HG03135 (cell line): ENCODE measurements around the gene CPNE7.
"Not testable (repeated sequence)": the region's sequence is repeated elsewhere in the genome, so short reads cannot be mapped to it uniquely, and the experiment has no call there.

ENCODE experiments used
- ATAC-seq: cut with Tn5 transposase; IDR thresholded peaks from one replicate; pipeline ENCODE4 v1.9.1; 2021; ENCODE audit warnings: mild to moderate bottlenecking, moderate library complexity; ENCODE audit not compliant: unreplicated experiment

Gene CPNE7

GRCh38 chr16:89582614-89583196 lies 7.1 kb downstream of the CPNE7 start:
- no peak for ATAC-seq

DNA sequence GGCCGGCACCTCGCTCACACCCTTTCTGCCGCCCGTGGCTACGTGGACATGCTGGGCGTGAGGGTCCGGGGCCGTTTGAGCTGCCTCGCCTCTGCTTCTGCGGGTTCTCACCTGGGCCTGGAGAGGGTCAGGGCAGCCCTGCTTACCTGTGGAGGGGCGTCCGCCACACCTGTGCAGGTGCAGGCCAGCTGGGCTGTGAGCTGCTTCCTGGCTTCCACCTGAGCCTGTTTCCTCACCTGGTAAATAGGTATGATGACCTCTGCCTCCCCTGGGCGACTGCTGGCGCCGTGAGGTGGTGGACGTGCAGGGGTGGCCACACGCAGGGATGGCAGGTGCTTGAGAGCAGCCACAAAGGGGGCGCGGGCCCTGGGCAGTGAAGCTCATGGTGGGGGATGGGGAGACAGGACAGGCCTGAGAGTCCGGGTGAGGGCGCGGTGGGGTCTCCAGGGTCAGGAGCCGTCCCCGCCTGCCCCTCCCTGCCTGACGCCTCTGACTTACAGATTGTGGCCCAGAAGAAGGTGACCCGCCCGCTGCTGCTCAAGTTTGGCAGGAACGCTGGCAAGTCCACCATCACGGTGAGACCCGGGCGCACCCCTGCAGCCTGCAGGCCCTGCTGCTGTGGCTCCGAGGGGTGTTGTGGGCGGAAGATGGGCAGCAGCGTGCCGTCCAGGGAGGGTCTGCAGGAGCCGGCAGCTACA lies 7.8 kb downstream of the CPNE7 start:
- no peak for ATAC-seq

- no peak for ATAC-seq
Observed at GRCh38 chr16:89583895-89584644, 8.5 kb downstream of the CPNE7 start.

DNA sequence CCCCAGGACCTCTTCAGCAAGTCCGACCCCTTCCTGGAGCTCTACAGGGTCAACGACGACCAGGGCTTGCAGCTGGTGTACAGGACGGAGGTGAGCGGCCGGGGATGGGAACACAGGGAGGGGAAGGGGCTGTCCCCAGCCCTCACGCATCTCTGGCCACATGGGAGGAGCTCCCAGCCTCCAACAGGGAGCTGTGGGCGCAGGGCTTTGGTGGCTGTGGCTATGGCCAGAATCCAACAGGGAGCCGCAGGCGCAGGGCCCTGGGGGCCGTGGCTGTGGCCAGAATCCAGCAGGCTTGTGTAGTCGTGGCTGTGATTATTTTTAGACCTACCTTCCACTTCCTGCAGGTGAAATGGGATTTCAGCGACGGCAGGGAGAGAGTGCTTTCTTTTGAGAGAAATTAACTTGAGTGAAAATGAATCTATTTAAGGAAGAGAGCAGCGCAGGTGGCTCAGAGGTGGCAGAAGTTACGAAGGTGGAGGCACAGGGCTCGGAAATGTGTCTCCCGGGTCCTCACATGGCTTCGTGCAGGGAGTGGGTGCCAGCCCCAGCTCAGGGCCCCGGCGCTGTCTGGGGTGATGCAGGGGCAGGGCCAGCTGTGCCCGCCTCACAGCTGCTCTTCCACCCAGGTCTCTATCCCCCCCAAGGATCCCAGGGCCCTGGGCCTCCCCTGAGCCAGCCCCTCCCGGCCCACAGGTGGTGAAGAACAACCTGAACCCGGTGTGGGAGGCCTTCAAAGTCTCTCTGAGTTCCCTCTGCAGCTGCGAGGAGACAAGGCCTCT lies 9.4 kb downstream of the CPNE7 start:
- ATAC-seq: no peak

DNA sequence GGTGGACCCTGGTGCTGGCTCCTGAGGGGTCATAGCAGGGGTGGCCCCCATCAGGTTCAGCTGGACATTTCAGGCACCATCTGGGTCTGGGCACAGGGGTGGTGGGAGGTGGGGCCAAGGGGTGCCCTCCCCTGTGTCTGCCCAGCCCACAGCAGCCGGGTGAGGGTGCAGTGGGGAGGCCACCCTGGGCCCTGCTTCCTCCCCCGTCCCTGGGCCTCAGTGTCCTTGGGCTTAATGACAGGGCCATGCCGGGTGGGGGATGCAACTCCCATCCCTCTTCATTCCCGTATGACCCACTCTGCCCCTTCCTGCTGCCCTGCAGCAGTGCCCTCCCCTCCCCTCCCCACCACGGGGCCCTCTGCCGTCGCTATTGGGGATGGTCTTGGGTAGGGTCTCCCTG lies 10.7 kb downstream of the CPNE7 start:
- ATAC-seq: no peak

DNA sequence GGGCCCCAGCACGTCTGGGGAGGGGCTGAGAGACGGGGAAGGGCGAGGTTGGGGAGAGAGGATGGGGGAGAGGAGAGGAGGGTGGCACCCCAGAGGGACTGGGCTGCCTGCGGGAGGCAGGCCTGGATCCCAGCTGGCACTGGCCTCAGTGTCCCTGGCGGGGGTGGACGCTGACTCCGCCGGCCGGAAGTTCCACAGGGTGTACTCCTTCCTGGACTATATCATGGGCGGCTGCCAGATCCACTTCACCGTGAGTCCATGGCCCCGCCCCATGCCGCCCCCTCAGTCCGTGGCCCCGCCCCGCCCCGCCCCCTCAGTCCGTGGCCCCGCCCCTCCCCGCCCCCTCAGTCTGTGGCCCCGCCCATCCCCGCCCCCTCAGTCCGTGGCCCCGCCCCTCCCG lies 11.3 kb downstream of the CPNE7 start:
- ATAC-seq: no peak

DNA sequence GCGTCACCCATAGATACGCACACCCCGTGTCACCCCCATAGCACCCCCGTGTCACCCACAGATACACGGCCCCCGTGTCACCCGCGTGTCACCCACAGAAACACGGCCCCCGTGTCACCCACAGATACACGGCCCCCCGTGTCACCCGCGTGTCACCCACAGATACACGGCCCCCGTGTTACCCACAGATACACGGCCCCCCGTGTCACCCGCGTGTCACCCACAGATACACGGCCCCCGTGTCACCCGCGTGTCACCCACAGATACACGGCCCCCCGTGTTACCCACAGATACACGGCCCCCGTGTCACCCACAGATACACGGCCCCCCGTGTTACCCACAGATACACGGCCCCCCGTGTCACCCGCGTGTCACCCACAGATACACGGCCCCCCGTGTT lies 12.1 kb downstream of the CPNE7 start:
- not testable (repeated sequence) for ATAC-seq

DNA sequence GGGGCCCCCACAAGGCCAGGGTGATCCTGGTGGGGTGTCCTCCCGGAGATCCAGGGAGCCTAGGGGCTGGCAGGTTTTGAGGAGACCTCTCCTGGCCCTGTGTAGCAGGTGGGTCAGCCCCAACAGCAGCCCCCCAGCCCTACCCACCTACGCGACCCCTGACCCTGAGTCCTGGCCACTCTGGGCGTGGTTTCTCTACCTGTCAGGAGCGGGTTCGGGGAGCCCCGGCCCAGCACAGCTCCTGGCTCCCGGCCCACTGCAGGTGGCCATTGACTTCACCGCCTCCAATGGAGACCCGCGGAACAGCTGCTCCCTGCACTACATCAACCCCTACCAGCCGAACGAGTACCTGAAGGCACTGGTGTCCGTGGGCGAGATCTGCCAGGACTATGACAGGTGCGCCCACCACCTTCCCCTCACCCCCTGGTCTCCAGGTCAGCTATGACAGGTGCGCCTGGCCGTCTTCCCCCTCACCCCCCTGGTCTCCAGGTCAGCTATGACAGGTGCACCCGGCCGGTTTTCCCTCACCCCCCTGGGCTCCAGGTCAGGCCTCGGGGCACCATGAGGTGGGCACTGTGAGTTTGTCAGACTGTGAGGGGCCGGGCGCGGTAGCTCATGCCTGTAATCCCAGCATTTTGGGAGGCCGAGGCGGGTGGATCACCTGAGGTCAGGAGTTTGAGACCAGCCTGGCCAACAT lies 13.0 kb downstream of the CPNE7 start:
- no peak for ATAC-seq

DNA sequence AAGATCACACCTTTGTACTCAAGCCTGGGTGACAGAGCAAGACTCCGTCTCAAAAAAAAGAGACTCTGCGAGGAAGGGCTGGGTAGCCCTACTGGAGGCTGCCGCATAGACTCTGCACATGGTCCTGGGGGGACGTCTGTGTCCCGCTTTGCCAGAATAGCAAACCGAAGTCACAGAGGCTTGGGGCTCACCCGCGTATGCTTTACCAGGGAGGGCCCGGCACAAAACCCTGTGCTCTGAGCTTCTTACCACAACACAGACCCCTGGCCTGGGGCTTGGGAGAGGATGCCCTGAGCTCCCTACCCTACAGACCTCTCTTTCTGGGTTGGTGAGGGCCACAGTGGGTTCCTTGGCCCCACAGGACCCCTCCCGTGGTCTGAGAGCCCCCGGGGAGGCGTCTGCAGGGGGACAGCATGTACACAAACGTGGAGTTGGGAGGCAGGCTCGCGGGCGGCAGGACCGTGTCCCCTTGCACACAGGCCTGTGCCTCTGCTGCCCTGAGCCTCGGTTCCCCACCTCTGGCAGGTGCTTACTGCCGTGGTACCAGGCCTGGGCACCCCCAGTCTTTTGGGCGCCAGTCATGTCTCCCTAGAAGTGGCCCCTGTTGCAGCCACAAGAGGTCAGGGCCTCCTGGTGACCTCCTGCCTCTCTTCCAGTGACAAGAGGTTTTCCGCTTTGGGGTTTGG lies 13.8 kb downstream of the CPNE7 start:
- no peak for ATAC-seq

- ATAC-seq: no peak
Observed at GRCh38 chr16:89593841-89594240, 18.3 kb downstream of the CPNE7 start.

GRCh38 chr16:89595330-89596060 lies 19.9 kb downstream of the CPNE7 start:
- no peak for ATAC-seq

- ATAC-seq: no peak
Observed at GRCh38 chr16:89596061-89596689, 20.6 kb downstream of the CPNE7 start.

DNA sequence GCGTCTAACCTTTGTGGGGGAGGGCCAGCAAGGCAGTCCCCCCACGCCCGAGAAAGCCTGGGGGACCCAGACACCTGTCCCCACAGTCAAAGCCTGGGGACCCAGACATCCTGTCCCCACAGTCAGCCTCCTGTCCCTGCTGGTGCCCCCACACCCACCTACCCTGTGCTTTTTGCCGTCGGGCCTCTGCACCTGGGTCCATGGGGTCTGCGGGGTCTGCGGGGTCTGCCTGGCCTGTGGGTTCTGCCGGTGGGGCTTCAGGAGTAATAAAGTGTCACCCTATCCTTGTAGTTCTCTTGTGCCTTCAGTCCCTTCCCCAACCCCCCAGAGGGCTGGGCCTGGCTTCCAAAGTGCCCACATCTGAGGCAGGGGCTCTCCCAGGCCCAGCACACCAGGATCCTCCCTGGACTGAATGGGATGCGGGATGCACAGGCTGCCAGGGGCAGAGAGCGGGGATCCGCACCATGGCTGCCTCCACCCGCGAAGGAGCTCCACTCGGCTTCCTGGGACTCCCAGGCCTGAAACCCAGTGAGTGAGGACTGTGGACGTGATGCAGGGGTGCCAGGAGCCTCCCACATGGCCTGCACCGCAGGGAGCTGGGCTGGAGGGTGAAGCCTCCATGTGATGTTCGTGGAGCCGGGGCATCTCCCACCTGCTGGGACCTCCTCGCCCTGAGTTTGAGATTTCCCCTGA lies 21.5 kb downstream of the CPNE7 start:
- ATAC-seq: no peak

DNA sequence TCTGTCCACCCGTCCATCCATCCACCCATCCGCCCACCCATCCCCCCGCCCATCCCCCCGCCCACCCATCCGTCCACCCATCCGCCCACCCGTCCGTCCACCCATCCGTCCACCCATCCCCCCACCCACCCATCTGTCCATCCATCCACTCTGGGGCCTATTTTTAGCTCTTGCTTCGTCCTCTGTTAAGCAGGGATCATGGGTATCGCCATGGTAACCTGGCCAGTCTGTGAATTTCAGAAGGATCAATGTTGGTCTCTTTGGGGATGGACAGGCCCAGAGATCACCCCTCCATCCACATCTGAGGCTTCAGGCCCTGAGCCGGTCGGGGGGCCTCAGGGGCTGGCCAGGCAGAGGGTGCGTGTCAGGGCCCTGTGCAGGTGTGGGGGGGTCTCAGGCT lies 22.6 kb downstream of the CPNE7 start:
- ATAC-seq: no peak

GRCh38 chr16:89599451-89599858 lies 23.9 kb downstream of the CPNE7 start:
- no peak for ATAC-seq

- no peak for ATAC-seq
Observed at GRCh38 chr16:89599902-89600301, 24.3 kb downstream of the CPNE7 start.

DNA sequence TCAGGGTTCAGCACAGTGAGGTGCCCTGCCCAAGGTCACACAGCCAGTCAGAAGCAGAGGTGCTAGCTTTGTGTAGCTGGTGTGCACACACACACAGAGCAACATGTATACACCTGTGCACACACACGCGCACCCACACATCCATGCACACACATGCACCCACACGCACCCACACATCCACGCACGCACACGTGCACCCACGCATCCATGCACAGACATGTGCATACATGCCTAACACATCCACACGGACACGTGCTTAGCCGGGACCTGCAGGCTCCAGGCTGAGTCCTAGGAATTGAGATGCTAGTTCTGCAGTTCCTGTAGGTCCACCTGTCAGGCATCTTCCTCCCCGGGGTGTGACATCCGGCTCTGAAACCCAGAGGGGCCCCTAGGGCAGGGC lies 24.9 kb downstream of the CPNE7 start:
- ATAC-seq: no peak

DNA sequence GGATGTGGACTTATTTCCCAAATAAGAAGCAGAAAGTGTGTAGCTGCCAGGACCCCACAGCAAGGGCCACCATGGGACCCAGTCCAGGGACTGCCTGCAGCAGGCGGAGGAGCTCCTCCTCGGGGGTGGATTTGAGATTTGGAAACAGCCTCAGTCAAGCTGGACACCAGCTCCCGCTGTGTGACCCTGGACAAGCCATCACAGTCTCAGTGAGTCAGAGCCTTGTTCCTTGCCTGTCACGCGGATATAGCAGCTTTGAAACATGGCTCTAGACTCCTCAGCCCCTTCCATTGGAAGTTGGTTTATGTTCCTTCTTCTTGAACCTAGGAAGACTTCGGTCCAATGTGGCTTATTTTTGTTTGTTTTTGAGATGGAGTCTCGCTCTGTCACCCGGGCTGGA lies 25.4 kb downstream of the CPNE7 start:
- ATAC-seq: no peak

- no peak for ATAC-seq
Observed at GRCh38 chr16:89601906-89602272, 26.3 kb downstream of the CPNE7 start.
